MM.1S (cell line): Measurements from ENCODE around the gene PSMB11.

ENCODE experiments used
- DNase-seq: peaks from one replicate; pipeline ENCODE4 v3.0.0-alpha.2; 2015
- H2AFZ ChIP-seq: fragments of 300-600 bp; sonication (generic); 2 replicates; pipeline ENCODE4 v1.6.0; 2016; ENCODE audit warnings: antibody characterized with exemption, low read length
- H3F3A ChIP-seq: fragments of 300-600 bp; sonication (generic); 2 replicates; pipeline ENCODE4 v1.6.1; 2016; ENCODE audit warnings: mild to moderate bottlenecking, antibody characterized with exemption, low read length, moderate library complexity, mixed read lengths; ENCODE audit not compliant: insufficient read depth
- H3K27ac ChIP-seq: fragments of 300-600 bp; sonication (generic); 2 replicates; pipeline ENCODE4 v1.5.1; 2016; ENCODE audit warnings: mild to moderate bottlenecking, low read length
- H3K27me3 ChIP-seq: fragments of 300-600 bp; sonication (generic); replicated peaks from 2 replicates; pipeline ENCODE4 v1.6.0; 2016; ENCODE audit warnings: low read length; ENCODE audit not compliant: insufficient read depth
- H3K36me3 ChIP-seq: fragments of 300-600 bp; sonication (generic); replicated peaks from 2 replicates; pipeline ENCODE4 v1.6.1; 2016; ENCODE audit warnings: mild to moderate bottlenecking, low read length, mixed read lengths; ENCODE audit not compliant: insufficient read depth
- H3K4me1 ChIP-seq: fragments of 300-600 bp; sonication (generic); 2 replicates; pipeline ENCODE4 v1.6.1; 2016; ENCODE audit warnings: low read length, mixed read lengths
- H3K4me2 ChIP-seq: fragments of 300-600 bp; sonication (generic); 2 replicates; pipeline ENCODE4 v1.6.0; 2016; ENCODE audit warnings: low read depth, low read length
- H3K4me3 ChIP-seq: fragments of 300-600 bp; sonication (generic); 2 replicates; pipeline ENCODE4 v1.5.1; 2016; ENCODE audit warnings: low read length, mixed read lengths
- H3K79me2 ChIP-seq: fragments of 300-600 bp; sonication (generic); 2 replicates; pipeline ENCODE4 v1.6.1; 2016; ENCODE audit warnings: mixed run types, low read length, mixed read lengths
- H3K9ac ChIP-seq: fragments of 300-600 bp; sonication (generic); 2 replicates; pipeline ENCODE4 v1.6.1; 2016; ENCODE audit warnings: low read length, mixed read lengths
- H3K9me2 ChIP-seq: fragments of 300-600 bp; sonication (generic); replicated peaks from 2 replicates; pipeline ENCODE4 v1.6.1; 2016; ENCODE audit warnings: mild to moderate bottlenecking, low read length, mixed read lengths; ENCODE audit not compliant: insufficient read depth
- H3K9me3 ChIP-seq: fragments of 300-600 bp; sonication (generic); replicated peaks from 2 replicates; pipeline ENCODE4 v1.6.1; 2016; ENCODE audit warnings: mild to moderate bottlenecking, low read length, mixed read lengths; ENCODE audit not compliant: insufficient read depth
- H4K20me1 ChIP-seq: fragments of 300-600 bp; sonication (generic); 2 replicates; pipeline ENCODE4 v1.6.1; 2016; ENCODE audit warnings: mild to moderate bottlenecking, low read length, moderate library complexity, mixed read lengths; ENCODE audit not compliant: insufficient read depth
- CTCF ChIP-seq: fragments of 300-600 bp; sonication (generic); IDR thresholded peaks from 2 replicates; pipeline ENCODE4 v1.5.1; 2016; ENCODE audit warnings: antibody characterized with exemption, low read length, mixed read lengths
- EZH2 ChIP-seq: fragments of 300-600 bp; sonication (generic); optimal IDR thresholded peaks from 2 replicates; pipeline ENCODE3; 2017; ENCODE audit warnings: low read depth, mild to moderate bottlenecking, antibody characterized with exemption, low read length, mixed read lengths
- EZH2phosphoT487 ChIP-seq: fragments of 300-600 bp; sonication (generic); IDR thresholded peaks from 2 replicates; pipeline ENCODE4 v1.6.1; 2018; ENCODE audit warnings: antibody characterized with exemption, low read length

PSMB11 gene

GRCh38 chr14:23049011-23049410, 7.0 kb downstream of the PSMB11 start:
- H3K4me3 ChIP-seq, result no peak overlapping the region
- H3K79me2 ChIP-seq, result no peaks in the 10 kb centered on the region
- no peak overlapping the region for H3K4me2 ChIP-seq
- no peak overlapping the region for H2AFZ ChIP-seq
- no peak overlapping the region for H3K9ac ChIP-seq
- H4K20me1 ChIP-seq, result no peaks in the 10 kb centered on the region
- TF ChIP-seq EZH2 (no peak), CTCF (no peak), EZH2phosphoT487 (no peak)
- DNase-seq, result no peak
- no peaks in the 10 kb centered on the region for H3K9me2 ChIP-seq
- no peak overlapping the region for H3K27ac ChIP-seq
- H3F3A ChIP-seq, result no peaks in the 10 kb centered on the region
- no peaks in the 10 kb centered on the region for H3K27me3 ChIP-seq
- no peaks in the 10 kb centered on the region for H3K4me1 ChIP-seq
- H3K36me3 ChIP-seq, result no peaks in the 10 kb centered on the region
- no peaks in the 10 kb centered on the region for H3K9me3 ChIP-seq

- Histone ChIP-seq H3K27ac (no peak overlapping the region), H4K20me1 (no peaks in the 10 kb centered on the region), H3K4me1 (no peaks in the 10 kb centered on the region), H3K27me3 (no peaks in the 10 kb centered on the region), H3K4me2 (no peak overlapping the region), H3K36me3 (no peaks in the 10 kb centered on the region), H2AFZ (no peak overlapping the region), H3K4me3 (no peak overlapping the region), H3K79me2 (no peaks in the 10 kb centered on the region), H3K9ac (no peak overlapping the region), H3K9me2 (no peaks in the 10 kb centered on the region), H3F3A (0 out of 2 replicates have a peak, but pooled peaks cover under 1% of the 10 kb centered on the region), H3K9me3 (no peaks in the 10 kb centered on the region)
- no peak for DNase-seq
- no peak for TF ChIP-seq CTCF
- TF ChIP-seq EZH2phosphoT487, result no peak
- TF ChIP-seq EZH2, result no peak
These were observed 9.4 kb downstream of the PSMB11 start for GRCh38 chr14:23051141-23052057.

- Histone ChIP-seq H3K27ac (no peak overlapping the region), H3K36me3 (no peaks in the 10 kb centered on the region), H3K4me1 (no peaks in the 10 kb centered on the region), H2AFZ (no peak overlapping the region), H3K9me3 (no peaks in the 10 kb centered on the region), H3K79me2 (no peaks in the 10 kb centered on the region), H3K4me2 (no peak overlapping the region), H3K4me3 (no peak overlapping the region), H3K9me2 (no peaks in the 10 kb centered on the region), H4K20me1 (no peaks in the 10 kb centered on the region), H3F3A (0 out of 2 replicates have a peak, but pooled peaks cover 4% of the 10 kb centered on the region), H3K9ac (no peak overlapping the region), H3K27me3 (no peaks in the 10 kb centered on the region)
- TF ChIP-seq CTCF (no peak), EZH2 (no peak), EZH2phosphoT487 (no peak)
- DNase-seq, result no peak
These were observed 10.2 kb downstream of the PSMB11 start for GRCh38 chr14:23052182-23052623.
